GM11168 (cell line): ENCODE data around the gene MYO9A.

Experiments
- in situ Hi-C: fragments of 300-500 bp; cut with MboI; formaldehyde crosslinking; loops from one replicate; pipeline ENCODE4 v1.12.0; 2022; ENCODE audit warnings: low sequenced_read_pairs; ENCODE audit not compliant: unreplicated experiment

The MYO9A gene

DNA sequence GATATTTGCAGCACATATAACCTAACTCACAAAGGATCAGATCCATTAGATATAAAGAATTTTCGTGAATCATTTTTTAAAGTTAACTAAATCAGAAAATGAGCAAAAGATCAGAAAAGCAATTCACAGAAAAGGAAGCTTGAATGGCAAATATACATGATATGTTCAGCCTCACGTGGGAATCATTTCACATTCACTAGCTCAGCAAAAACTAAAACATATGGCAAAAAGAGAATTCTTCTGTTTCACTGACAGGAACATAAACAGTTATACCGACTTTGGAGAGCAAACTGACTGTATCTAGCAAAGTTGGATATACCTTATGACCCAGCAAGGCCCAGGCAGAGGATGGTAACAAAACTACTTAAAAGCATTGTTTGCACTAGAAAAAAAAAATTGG, 341.6 kb downstream of the MYO9A start:
- in situ Hi-C loops = no loop called here

DNA sequence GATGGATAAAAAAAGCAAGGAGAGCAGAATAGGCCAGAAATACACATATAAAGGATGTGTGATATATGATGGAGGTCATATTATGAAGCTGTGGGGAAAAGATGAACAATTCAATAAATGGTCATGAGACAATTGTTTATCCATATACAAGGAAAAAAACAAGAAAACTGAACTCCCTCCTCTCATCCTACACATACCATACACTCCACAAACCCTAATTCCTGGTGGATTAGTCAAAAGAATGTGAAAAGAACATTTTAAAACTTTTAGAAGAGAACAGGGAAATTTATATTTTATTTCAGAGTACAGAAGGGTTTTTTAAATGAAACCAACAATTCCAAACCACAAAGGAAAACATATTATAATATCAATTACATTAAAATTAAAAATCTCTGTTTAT, 342.1 kb downstream of the MYO9A start:
- in situ Hi-C loops = no loop called here

DNA sequence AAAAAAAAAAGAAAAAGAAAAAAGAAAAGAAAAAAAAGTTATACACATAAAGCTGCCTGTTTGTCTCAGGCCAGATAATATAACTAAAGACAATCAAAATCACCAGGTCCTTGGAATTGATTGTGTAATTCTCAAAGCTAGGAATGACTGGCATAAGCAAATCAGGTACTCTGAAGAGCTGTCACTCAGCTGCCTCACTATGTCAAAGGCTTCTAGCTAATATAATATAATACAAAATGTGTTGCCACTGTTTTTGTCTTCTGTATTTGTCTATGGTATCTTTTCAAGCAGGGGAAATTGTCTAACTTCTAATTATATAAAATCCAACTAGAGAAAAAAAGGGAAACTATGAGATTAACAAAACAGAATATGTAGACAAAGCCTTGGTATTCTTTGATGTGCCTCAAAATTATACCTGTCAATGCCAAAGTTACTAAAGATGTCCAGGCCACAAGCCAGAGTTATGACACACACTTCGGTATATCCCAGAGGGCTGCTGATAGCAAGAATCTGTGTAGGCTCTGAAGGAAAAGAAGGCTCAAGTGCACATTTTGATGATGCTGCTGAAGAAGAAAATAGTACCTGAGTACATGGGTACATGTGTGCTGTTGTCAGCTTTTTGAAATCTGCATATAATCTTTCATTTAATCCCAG, 344.6 kb downstream of the MYO9A start:
- in situ Hi-C loops = loop anchor here (25.0 kb wide), 1 partner anchor 389 kb away; no protein-coding TSS in a partner anchor
